Endothelial cell (in vitro differentiated cells): Measurements from ENCODE around the gene TRAF3. TPM values are rescaled to one million over a fixed set of nuclear protein-coding genes. Genes with fewer than 3 reads are reported as not detected.

ENCODE experiments used
- DNase-seq: peaks from one replicate; pipeline ENCODE4 v3.0.0; 2021; ENCODE audit warnings: low spot score
- H3K27ac Mint-ChIP-seq: one replicate; pipeline ENCODE4 v1.8.0; 2021; ENCODE audit warnings: mixed read lengths, inconsistent platforms; ENCODE audit not compliant: unreplicated experiment
- H3K27me3 Mint-ChIP-seq: one replicate; pipeline ENCODE4 v1.8.0; 2021; ENCODE audit warnings: mild to moderate bottlenecking, moderate library complexity, mixed read lengths, inconsistent platforms; ENCODE audit not compliant: unreplicated experiment
- H3K36me3 Mint-ChIP-seq: one replicate; pipeline ENCODE4 v1.8.0; 2021; ENCODE audit warnings: mild to moderate bottlenecking, low read depth, mixed read lengths, inconsistent platforms; ENCODE audit not compliant: unreplicated experiment
- H3K4me1 Mint-ChIP-seq: one replicate; pipeline ENCODE4 v1.8.0; 2021; ENCODE audit warnings: mild to moderate bottlenecking, mixed read lengths, inconsistent platforms; ENCODE audit not compliant: unreplicated experiment
- H3K4me3 Mint-ChIP-seq: one replicate; pipeline ENCODE4 v1.8.0; 2021; ENCODE audit warnings: mild to moderate bottlenecking, mixed read lengths, inconsistent platforms; ENCODE audit not compliant: unreplicated experiment
- H3K9me3 Mint-ChIP-seq: one replicate; pipeline ENCODE4 v1.8.0; 2021; ENCODE audit warnings: mixed read lengths, inconsistent platforms; ENCODE audit not compliant: unreplicated experiment
- total RNA-seq: library from RNA; stranded (reverse); fragmentation: NEBNext Ultra II Directional; extraction: Animal tissue kit (Norgen Biotek cat#: 25700); gene quantifications from one replicate; pipeline ENCODE4 v1.2.1, GENCODE V29; 2021; ENCODE audit not compliant: unreplicated experiment
- TF ChIP-seq, protein P1 (sequence below): fragments of 200-600 bp; sonication (generic); IDR thresholded peaks from one replicate; pipeline ENCODE4 v1.5.0; 2021; ENCODE audit warnings: antibody characterized with exemption; ENCODE audit not compliant: unreplicated experiment

Gene TRAF3
- total RNA-seq, 1 donor from 2014 or later = 9.7 TPM

DNA sequence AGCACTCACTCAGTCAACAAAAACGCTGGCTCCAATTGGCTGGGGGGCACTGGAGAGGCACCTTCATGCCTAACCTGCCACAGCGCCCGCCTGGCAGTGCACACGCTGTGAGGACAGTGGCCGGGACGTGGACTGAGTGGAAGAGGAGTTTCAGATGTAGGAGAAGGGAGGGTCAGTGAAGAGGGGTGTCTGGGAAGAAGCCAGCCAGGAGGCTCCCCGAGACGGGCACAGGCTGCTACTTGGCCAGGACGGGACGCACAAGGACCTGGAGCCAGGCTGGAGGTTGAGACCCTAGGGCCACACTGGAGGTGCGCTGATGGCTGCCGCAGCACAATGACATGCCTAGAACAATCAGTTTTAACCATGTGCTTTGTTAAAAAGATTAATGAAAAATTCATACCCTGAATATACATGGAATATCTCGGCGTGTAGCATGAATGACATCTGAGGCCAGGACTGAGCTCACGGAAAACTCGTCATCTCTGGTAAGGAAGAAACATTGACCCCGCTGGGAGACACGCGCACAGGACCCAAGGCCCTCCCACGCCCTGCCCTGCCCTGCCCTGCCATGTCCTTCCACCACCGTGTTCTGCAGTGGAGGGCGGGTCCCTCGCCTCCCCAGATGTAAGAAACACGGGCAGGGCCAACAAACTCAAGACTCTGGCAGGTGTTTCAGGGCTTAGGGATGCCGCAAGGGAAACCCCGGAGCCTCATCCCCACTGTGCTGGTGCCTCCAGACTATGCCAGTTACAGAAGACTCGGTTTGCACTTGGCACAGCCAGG lies 170.3 kb downstream of the TRAF3 start:
- Mint-ChIP-seq H3K27ac (no peak overlapping the region), H3K36me3 (peaks cover 69% of the 10 kb centered on the region), H3K4me1 (no peaks in the 10 kb centered on the region), H3K9me3 (no peaks in the 10 kb centered on the region), H3K4me3 (peak overlapping the region; percentile 78), H3K27me3 (peaks cover 29% of the 10 kb centered on the region)
- TF ChIP-seq, protein P1, sequence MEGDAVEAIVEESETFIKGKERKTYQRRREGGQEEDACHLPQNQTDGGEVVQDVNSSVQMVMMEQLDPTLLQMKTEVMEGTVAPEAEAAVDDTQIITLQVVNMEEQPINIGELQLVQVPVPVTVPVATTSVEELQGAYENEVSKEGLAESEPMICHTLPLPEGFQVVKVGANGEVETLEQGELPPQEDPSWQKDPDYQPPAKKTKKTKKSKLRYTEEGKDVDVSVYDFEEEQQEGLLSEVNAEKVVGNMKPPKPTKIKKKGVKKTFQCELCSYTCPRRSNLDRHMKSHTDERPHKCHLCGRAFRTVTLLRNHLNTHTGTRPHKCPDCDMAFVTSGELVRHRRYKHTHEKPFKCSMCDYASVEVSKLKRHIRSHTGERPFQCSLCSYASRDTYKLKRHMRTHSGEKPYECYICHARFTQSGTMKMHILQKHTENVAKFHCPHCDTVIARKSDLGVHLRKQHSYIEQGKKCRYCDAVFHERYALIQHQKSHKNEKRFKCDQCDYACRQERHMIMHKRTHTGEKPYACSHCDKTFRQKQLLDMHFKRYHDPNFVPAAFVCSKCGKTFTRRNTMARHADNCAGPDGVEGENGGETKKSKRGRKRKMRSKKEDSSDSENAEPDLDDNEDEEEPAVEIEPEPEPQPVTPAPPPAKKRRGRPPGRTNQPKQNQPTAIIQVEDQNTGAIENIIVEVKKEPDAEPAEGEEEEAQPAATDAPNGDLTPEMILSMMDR = no peak
- DNase-seq = no peak

DNA sequence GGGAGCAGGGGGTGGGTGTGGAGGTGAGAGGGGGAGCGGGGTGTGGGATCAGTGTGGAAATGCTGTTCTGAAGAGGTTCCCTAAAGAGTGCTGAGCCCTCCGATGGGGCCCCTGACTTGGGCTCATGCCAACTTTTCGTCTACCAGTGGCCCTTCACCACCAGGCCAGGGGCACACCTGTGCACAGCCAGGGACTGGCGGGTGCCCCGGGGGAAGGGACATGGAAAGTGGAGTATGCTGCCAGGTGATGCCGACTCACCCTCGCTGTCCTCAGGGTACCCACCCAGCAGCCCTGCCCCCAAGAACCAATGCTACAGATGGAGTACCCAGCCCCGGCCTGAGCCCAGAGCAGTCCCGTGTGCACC lies 171.4 kb downstream of the TRAF3 start:
- TF ChIP-seq, protein P1 = no peak
- H3K4me1 Mint-ChIP-seq = no peaks in the 10 kb centered on the region
- H3K27ac Mint-ChIP-seq = no peak overlapping the region
- H3K27me3 Mint-ChIP-seq = peaks cover 32% of the 10 kb centered on the region
- H3K36me3 Mint-ChIP-seq = peaks cover 68% of the 10 kb centered on the region
- no peak for DNase-seq
- no peak overlapping the region for H3K4me3 Mint-ChIP-seq
- no peaks in the 10 kb centered on the region for H3K9me3 Mint-ChIP-seq

DNA sequence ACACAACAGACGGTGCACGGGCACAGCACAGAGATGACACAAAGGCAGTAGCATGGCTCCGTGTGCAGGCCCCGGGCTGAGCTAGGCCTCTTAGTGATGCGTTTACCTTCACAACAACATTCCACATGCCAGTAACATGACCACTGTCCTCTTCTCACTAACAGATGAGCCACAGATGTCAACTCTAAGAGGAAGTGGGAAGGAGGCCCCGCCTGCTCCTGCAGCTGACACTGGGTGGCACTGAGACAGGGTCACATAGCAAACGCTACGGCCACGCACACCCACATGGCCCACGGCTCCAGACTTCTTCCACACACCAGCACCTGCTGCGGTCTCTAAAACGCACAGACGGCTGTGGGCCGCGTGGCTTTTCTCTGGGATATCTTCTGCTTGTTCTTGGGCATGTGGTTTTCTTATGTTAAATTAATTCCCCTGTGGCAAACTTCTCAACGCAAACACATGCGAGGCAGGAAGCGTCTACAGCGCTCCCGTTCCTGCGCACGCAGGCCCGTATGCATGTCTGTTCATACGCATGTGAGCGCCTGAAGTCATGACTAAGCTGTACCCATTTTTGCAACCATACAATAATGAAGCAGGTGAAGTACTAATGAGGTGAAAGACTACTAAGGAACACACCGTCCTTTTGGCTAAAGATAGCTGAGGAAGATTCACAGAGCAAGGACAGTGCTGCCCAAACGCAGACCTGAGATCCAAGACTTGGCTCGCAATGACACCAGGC lies 172.0 kb downstream of the TRAF3 start:
- peaks cover 65% of the 10 kb centered on the region for H3K36me3 Mint-ChIP-seq
- H3K9me3 Mint-ChIP-seq = no peaks in the 10 kb centered on the region
- TF ChIP-seq, protein P1 = no peak
- peak overlapping the region; percentile 51 for H3K4me3 Mint-ChIP-seq
- H3K4me1 Mint-ChIP-seq = no peaks in the 10 kb centered on the region
- no peak for DNase-seq
- peaks cover 32% of the 10 kb centered on the region for H3K27me3 Mint-ChIP-seq
- H3K27ac Mint-ChIP-seq = peak overlapping the region; percentile 33

DNA sequence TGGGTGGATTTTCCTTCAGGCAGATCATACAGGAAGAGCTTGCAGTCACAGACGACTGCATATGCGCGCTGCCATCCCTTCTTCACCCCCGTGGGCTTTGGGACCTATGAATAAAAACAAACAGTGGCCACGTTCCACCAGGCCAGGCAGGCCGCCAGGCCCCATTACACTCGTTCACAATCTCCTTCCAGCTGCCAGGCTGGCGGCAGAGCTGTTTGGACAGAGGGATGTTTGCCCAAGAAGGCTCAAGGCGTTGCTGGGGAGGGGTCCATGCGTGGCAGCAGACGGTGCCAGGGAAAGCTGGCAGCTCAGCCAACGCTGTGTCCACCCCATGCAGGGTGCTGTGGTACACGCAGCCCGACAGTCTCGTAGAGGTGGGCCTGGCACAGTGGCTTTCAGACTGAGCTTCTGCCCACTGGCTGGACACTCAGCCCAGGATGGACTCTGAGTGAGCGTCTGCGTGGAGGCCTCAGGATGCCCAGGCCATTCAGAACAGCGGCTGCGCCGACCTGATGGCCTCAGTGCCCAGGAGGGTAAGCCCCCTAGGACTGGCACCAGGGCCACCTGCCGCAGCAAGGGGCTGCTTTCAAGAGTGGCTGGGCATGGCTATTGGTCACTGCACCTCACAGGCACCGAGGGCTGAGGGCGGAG lies 172.7 kb downstream of the TRAF3 start:
- DNase-seq = no peak
- Mint-ChIP-seq H3K27ac (no peak overlapping the region), H3K36me3 (peaks cover 62% of the 10 kb centered on the region), H3K27me3 (peaks cover 34% of the 10 kb centered on the region), H3K4me3 (peak overlapping the region; percentile 51), H3K4me1 (no peaks in the 10 kb centered on the region), H3K9me3 (no peaks in the 10 kb centered on the region)
- TF ChIP-seq, protein P1 = no peak
